Lower lobe of right lung (tissue), 2 donors: Measurements from ENCODE around the gene GPR183. TPM values are rescaled to one million over a fixed set of nuclear protein-coding genes. Genes with fewer than 3 reads are reported as not detected.

ENCODE experiments used
- ATAC-seq, 2 donors: fragments of 200-7000 bp; cut with Tn5 transposase; one replicate each; pipeline ENCODE4 v1.9.1; 2020 to 2022; ENCODE audit warnings: mild to moderate bottlenecking in 2 of 2, moderate library complexity in 2 of 2
- DNase-seq: peaks from one replicate; pipeline ENCODE4 v3.0.0-alpha.2; 2020
- H3K27ac ChIP-seq: fragments of 200-600 bp; one replicate; pipeline ENCODE4 v1.8.0; 2022
- H3K27me3 ChIP-seq: fragments of 200-600 bp; one replicate; pipeline ENCODE4 v1.8.0; 2022; ENCODE audit warnings: low read depth
- H3K36me3 ChIP-seq: fragments of 200-600 bp; one replicate; pipeline ENCODE4 v1.8.0; 2022; ENCODE audit warnings: mild to moderate bottlenecking
- H3K4me1 ChIP-seq: fragments of 200-600 bp; one replicate; pipeline ENCODE4 v1.8.0; 2022
- H3K4me3 ChIP-seq: fragments of 200-600 bp; one replicate; pipeline ENCODE4 v1.8.0; 2022; ENCODE audit warnings: mild to moderate bottlenecking
- H3K9me3 ChIP-seq: fragments of 200-600 bp; one replicate; pipeline ENCODE4 v1.8.0; 2022
- intact Hi-C: fragments of 100-400 bp; cut with DNase I; formaldehyde crosslinking; loops from one replicate; pipeline ENCODE4 v1.11.0; 2022
- total RNA-seq: library from RNA; stranded (reverse); fragmentation: NEBNext Ultra II Directional; extraction: Animal tissue kit (Norgen Biotek cat#: 25700); gene quantifications from one replicate; pipeline ENCODE4 v1.2.1, GENCODE V29; 2021
- TF ChIP-seq, protein P1 (sequence below): fragments of 200-600 bp; IDR thresholded peaks from one replicate; pipeline ENCODE4 v1.8.0; 2022; ENCODE audit warnings: antibody characterized with exemption, mild to moderate bottlenecking
- donor health status: DM: no; HTN: yes; CAD: no; lungs with severe emphysema.

Gene GPR183
- total RNA-seq, 1 donor from 2014 or later = 9.0 TPM

DNA sequence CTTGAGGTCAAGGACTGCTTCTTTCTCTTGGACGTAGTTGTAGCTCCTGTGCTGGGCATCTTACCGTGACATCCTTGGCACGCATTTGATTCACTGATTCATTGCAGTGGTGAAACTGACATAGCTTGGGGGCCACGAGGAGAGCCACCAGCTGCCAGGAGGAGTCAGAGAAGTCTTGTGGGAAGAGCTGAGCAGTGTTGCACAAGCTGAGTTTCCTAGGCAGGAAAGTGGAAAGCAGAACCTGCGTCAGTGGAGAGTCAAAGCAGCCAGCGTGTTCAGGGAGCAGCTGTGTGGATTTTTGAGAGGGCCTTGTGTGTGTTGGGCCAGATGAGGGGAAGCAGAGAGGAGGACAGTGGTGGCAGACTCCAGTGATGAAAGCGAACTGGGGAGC, 5.3 kb upstream of the GPR183 start:
- Histone ChIP-seq H3K4me3 (no peak overlapping the region), H3K27me3 (no peaks in the 10 kb centered on the region), H3K27ac (peak overlapping the region; percentile 13), H3K9me3 (no peaks in the 10 kb centered on the region), H3K36me3 (no peaks in the 10 kb centered on the region), H3K4me1 (peaks cover 55% of the 10 kb centered on the region)
- intact Hi-C loops = no loop called here
- peak; percentile 61 to 87 for ATAC-seq
- TF ChIP-seq, protein P1, sequence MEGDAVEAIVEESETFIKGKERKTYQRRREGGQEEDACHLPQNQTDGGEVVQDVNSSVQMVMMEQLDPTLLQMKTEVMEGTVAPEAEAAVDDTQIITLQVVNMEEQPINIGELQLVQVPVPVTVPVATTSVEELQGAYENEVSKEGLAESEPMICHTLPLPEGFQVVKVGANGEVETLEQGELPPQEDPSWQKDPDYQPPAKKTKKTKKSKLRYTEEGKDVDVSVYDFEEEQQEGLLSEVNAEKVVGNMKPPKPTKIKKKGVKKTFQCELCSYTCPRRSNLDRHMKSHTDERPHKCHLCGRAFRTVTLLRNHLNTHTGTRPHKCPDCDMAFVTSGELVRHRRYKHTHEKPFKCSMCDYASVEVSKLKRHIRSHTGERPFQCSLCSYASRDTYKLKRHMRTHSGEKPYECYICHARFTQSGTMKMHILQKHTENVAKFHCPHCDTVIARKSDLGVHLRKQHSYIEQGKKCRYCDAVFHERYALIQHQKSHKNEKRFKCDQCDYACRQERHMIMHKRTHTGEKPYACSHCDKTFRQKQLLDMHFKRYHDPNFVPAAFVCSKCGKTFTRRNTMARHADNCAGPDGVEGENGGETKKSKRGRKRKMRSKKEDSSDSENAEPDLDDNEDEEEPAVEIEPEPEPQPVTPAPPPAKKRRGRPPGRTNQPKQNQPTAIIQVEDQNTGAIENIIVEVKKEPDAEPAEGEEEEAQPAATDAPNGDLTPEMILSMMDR = no peak
- DNase-seq = peak; percentile 75

DNA sequence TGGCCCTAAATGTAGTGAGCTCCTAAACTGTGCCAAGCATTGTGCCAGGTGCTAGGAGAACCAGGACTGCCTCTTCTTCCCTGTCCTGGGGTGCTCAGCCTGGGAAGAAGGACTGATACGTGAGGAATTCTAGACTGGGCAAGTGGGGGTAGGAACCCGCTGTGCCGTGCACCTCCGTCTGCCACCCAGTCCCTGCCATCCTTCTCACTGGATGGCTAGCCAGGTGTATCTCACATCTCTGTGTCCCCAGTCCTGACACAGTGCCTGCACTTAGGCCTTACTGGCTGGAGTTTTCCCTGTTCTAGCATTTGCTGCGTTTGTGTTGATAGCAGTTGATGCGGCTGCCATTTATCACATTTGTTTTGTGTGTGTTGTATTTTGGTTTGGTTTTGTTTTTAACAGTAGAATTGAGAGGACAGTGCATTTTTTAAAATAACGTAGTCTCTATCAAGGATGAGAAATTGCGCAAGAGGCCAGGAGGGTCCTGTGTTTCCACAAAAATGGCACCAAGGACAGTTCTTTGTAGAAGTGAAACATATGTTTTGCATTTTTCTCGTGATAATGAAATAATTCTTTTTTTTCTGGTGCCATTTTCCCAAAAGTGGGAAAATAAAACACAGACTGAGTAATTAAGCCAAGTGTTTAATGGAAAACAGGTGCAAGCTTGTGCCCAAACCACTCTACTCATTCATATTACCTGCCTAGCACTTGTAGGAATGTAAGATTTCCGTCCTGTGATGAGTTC, 4.7 kb upstream of the GPR183 start:
- no peak for ATAC-seq
- intact Hi-C loops = no loop called here

DNA sequence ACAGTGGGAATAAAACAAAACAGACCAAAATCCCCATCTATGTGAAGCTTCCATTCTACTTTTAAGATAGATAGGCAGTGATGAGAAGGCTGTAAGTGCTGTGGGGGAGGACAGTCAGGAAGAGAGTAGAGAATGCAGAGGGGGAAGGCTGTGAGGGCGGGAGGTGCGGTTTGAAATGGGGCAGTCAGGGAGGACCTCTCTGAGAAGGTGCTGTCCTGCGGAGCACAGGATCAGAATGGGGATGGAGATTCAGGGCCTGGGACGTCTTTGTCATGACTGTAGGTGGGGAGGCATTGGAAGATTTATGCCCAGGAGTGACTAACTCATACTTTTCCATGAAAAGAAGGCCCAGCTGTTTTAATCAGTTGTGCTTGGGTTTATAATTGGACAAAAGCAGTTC, 3.9 kb upstream of the GPR183 start:
- DNase-seq (no peak), ATAC-seq (no peak)
- TF ChIP-seq, protein P1 = no peak
- Histone ChIP-seq H3K27ac (no peak overlapping the region), H3K27me3 (no peaks in the 10 kb centered on the region), H3K4me3 (no peak overlapping the region), H3K4me1 (peaks cover 44% of the 10 kb centered on the region), H3K9me3 (no peaks in the 10 kb centered on the region), H3K36me3 (no peaks in the 10 kb centered on the region)
- intact Hi-C loops = no loop called here

More for the DNA sequence above, 4.7 kb upstream of the GPR183 start:
- TF ChIP-seq, protein P1 = no peak
- no peaks in the 10 kb centered on the region for H3K27me3 ChIP-seq
- DNase-seq = no peak
- no peaks in the 10 kb centered on the region for H3K36me3 ChIP-seq
- H3K4me3 ChIP-seq = no peak overlapping the region
- peak overlapping the region; percentile 13 for H3K27ac ChIP-seq
- H3K9me3 ChIP-seq = no peaks in the 10 kb centered on the region
- H3K4me1 ChIP-seq = peaks cover 51% of the 10 kb centered on the region

DNA sequence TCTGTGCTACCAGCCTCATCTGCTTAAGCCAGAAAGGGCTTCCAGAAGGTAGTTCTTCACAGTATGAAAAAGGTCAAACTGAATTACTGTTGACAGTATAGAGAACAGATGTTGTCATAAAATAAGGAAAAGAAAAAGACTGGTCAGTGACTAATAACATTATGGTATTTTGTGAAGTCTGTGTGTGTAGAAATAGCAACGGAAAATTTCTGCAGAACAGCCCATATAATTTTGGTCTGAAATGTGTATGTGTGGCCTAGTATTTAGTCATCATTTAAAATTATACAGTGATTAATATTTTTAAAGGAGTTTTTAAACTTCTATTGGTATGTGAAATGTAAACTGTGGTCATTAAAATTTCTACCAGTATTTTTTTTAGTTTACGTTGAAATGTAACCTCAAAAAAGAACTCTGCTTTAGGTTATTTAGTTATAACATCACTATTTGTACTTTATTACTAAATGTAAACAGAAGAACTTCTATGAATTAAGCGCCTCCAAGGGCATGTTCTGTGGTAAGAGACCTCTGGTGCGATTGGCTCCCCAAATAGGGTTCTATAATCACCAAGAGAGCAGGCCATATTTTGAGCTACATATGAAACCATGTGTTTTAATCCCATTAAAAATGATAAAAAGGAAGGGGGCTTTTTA, 3.3 kb upstream of the GPR183 start:
- Histone ChIP-seq H3K4me3 (no peak overlapping the region), H3K36me3 (no peaks in the 10 kb centered on the region), H3K9me3 (no peaks in the 10 kb centered on the region), H3K4me1 (peaks cover 44% of the 10 kb centered on the region), H3K27ac (no peak overlapping the region), H3K27me3 (no peaks in the 10 kb centered on the region)
- TF ChIP-seq, protein P1 = no peak
- ATAC-seq = no peak
- no peak for DNase-seq
- intact Hi-C loops = no loop called here

DNA sequence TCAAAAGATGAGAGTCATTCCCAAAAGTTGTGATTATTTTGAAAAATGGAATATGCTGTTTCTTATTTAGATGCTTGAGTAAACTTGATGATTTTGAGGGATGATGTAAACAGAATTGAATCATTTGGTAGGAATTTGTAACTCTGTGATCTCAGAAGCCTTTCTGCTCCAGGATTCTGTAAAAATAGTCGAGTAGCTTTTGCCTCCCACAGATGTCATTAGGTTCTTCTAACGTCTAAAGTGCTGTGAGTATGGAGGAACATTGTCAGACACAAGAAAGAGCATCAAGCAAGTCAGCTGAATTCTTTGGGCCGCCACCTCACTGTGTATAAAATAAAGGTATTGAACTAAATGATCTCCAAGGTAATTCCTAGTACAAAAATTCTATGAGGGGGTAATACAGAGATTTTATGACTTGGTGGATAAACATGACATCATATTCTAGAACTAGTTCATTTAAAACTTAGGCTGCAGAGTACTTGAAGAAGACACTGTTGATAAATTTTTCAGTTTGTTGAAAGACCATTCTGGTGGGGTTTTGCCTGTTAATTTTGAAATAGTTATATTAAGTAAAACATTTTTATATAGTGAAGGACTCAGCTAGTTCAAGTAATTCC, 1.4 kb upstream of the GPR183 start:
- Histone ChIP-seq H3K27ac (peak overlapping the region; percentile 58), H3K27me3 (no peaks in the 10 kb centered on the region), H3K36me3 (no peaks in the 10 kb centered on the region), H3K4me3 (no peak overlapping the region), H3K4me1 (peaks cover 33% of the 10 kb centered on the region), H3K9me3 (no peaks in the 10 kb centered on the region)
- TF ChIP-seq, protein P1 = no peak
- DNase-seq (no peak), ATAC-seq (no peak)
- intact Hi-C loops = no loop called here
